CD4-positive, alpha-beta T cell treated with Interleukin-1 beta for 1 hour (primary cell): ENCODE data around the gene STOML2.

Experiments
- DNase-seq, 2 donors: peaks; one replicate each; pipeline ENCODE4 v3.0.0-alpha.2; 2020 to 2022

STOML2 gene

GRCh38 chr9:35107297-35108290, 4.7 kb upstream of the STOML2 start:
- no peak for DNase-seq

- no peak for DNase-seq
These were observed 3.4 kb upstream of the STOML2 start for GRCh38 chr9:35106343-35106730.

- DNase-seq: no peak
These were observed 2.8 kb upstream of the STOML2 start for GRCh38 chr9:35105571-35106342.

GRCh38 chr9:35105126-35105525, 2.2 kb upstream of the STOML2 start:
- DNase-seq: no peak

- no peak for DNase-seq
These were observed 1.7 kb upstream of the STOML2 start for GRCh38 chr9:35104586-35104985.

- no peak for DNase-seq
These were observed 795 bp upstream of the STOML2 start for GRCh38 chr9:35103660-35104191.

- no peak for DNase-seq
These were observed 514 bp downstream of the STOML2 start for GRCh38 chr9:35102465-35102768.

GRCh38 chr9:35097573-35097972, 5.4 kb downstream of the STOML2 start:
- DNase-seq: no peak

GRCh38 chr9:35096035-35096849, 6.7 kb downstream of the STOML2 start, which contains the start of gene PIGO:
TSS of gene PIGO (minus strand) at chr9:35096591. CDS start at chr9:35095565, 1,026 bp downstream.
- peak; percentile 90 for DNase-seq

- DNase-seq: no peak
These were observed 11.4 kb downstream of the STOML2 start for GRCh38 chr9:35091536-35091935.

- DNase-seq: no peak
These were observed 13.5 kb downstream of the STOML2 start for GRCh38 chr9:35089434-35089833.

- DNase-seq: no peak
These were observed 17.9 kb downstream of the STOML2 start for GRCh38 chr9:35085078-35085477.

GRCh38 chr9:35079426-35080341, 23.2 kb downstream of the STOML2 start, which contains the start of gene FANCG:
TSS of gene FANCG (minus strand) at chr9:35079942. CDS start at chr9:35079524, 418 bp downstream.
- peak; percentile 82 to 83 for DNase-seq

- DNase-seq: no peak
These were observed 23.9 kb downstream of the STOML2 start for GRCh38 chr9:35079041-35079425.

- no peak for DNase-seq
These were observed 24.9 kb downstream of the STOML2 start for GRCh38 chr9:35078066-35078465.

- no peak for DNase-seq
These were observed 26.1 kb downstream of the STOML2 start for GRCh38 chr9:35076848-35077247.

GRCh38 chr9:35075358-35075757, 27.6 kb downstream of the STOML2 start:
- no peak for DNase-seq

- no peak for DNase-seq
These were observed 28.1 kb downstream of the STOML2 start for GRCh38 chr9:35074791-35075190.

GRCh38 chr9:35074141-35074540, 28.8 kb downstream of the STOML2 start:
- DNase-seq: no peak

GRCh38 chr9:35073279-35073612, 29.7 kb downstream of the STOML2 start:
- DNase-seq: no peak

GRCh38 chr9:35072461-35073278, 30.3 kb downstream of the STOML2 start, which contains the start of gene VCP:
TSS of gene VCP (minus strand) at chr9:35072625. CDS start at chr9:35072353, 272 bp downstream.
- peak; percentile 99 for DNase-seq
